Activated CD4-positive, alpha-beta T cell treated with anti-CD3 and anti-CD28 coated beads, Interleukin-2, Interleukin-6, amounts not matched to agents 100 ng/mL and 50 ng/mL, durations not matched to agents 16 hours and 8 hours (primary cell): ENCODE measurements around the gene TRRAP.

Experiments
- DNase-seq: peaks from one replicate; pipeline ENCODE4 v3.0.0-alpha.2; 2020

TRRAP gene

GRCh38 chr7:98993024-98993897 lies 114.9 kb downstream of the TRRAP start:
- DNase-seq, result no peak

- no peak for DNase-seq
These were observed 116.0 kb downstream of the TRRAP start for GRCh38 chr7:98994046-98994944.

DNA sequence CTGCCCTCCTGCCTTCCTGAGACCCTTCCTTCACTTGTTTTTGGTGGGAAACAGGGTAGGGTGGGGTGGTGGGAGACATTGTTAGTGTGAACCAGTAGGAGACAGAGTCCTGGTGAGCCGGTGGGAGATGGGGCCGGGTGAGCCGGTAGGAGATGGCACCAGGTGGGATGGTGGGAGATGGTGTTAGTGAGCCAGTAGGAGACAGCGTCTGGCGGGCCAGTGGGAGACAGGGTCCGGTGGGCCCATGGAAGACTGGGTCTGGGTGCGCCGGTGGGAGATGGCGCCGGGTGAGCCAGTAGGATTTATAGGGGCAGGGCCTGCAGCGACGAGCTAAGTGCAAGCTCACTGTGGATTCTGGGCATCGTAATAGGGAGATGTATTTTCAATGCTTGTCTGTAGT lies 116.8 kb downstream of the TRRAP start:
- DNase-seq, result no peak

DNA sequence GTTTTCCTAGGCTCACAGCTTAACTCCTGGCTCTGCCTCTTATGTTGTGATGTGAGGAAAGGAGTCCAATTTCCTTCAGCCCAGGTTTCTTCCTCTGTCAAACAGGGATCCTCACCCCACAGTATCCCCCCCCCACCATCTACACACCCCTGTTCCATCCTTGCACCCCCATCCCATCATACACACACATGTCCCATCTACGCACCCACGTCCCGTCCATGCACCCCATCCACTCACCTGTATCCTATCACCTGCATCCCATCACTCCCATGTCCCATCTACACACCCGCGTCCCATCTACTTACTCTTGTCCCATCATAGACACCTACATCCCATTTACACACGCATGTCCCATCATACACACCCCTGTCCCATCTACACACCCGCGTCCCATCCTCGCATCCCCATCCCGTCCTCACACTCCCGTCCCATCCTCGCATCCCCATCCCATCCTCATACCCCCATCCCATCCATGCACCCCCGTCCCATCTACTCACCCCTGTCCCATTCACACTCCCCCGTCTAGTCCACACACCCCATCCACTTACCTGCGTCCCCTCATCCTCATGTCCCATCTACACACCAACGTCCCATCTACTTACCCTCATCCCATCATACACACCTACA lies 117.3 kb downstream of the TRRAP start:
- DNase-seq, result no peak

GRCh38 chr7:98996150-98996552 lies 117.8 kb downstream of the TRRAP start:
- DNase-seq, result peak; percentile 36

GRCh38 chr7:98997846-98998245 lies 119.5 kb downstream of the TRRAP start:
- DNase-seq, result no peak

- no peak for DNase-seq
These were observed 120.7 kb downstream of the TRRAP start for GRCh38 chr7:98998821-98999725.

DNA sequence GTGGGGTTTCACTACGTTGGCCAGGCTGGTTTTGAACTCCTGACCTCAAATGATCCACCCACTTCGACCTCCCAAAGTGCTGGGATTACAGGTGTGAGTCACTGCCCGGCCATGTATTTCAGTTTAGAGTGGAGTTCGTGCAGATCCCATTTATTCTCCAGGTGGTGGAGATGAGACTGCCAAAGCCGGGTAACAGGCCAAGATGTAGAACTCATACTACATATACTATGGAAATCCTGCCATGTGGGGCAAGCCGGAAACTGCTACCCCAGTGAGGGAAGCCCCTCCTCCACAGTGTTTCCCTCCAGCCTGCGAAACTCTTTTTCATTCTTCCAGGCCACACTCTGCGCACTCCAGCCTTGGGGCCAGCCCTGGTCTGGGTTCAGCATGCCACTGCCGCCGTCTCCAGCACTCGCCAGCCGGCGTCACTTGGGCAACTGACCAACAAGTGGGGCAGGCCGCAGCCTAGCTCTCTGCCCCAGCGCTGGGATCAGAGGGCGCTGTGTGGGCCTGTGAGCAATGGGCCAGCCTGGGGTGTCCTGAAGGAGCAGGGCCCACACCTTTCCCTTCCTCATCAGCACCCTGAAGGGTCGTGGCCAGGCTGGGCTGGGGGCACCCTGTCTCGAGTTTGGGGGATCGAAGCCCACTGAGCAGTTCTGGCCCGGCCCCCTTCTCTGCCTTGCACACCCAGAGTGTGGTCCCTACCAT lies 122.0 kb downstream of the TRRAP start:
- no peak for DNase-seq

- DNase-seq, result no peak
These were observed 122.7 kb downstream of the TRRAP start for GRCh38 chr7:99000904-99001465.

DNA sequence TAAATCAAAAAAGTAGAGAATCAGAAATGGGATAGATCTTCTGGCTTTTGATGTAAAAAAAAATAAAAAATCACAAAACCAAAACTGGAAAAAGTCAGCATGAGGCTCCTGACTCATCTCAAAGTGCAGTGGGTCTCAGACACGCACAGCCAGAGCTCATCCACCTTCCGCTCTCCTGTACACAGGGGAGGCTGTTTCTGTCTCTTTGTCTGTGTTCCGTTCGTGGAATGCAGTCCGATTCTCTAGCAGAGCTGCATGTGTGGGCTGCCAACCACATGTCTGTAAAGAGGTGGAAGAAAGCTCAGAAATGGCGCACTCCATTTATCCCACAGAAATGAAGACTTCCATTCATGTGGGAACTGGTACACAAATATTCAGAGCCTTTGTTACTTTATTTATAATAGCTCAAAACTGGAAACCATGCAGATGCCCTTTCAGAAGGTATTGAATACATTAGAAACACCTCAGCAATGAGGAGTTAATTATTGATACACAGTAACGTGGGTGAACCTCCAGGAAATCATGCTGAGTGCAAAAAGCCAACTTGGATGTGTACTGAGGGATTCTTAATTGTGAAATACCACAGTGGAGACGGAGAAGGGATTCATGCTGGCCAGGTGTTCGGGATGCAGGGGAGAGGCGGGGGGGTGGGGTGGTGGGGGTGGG lies 123.3 kb downstream of the TRRAP start:
- no peak for DNase-seq

- DNase-seq, result no peak
These were observed 124.0 kb downstream of the TRRAP start for GRCh38 chr7:99002148-99002826.

GRCh38 chr7:99002827-99003212 lies 124.5 kb downstream of the TRRAP start:
- DNase-seq, result no peak

GRCh38 chr7:99003419-99003818 lies 125.1 kb downstream of the TRRAP start:
- DNase-seq, result no peak

GRCh38 chr7:99004216-99004615 lies 125.9 kb downstream of the TRRAP start:
- DNase-seq, result no peak

DNA sequence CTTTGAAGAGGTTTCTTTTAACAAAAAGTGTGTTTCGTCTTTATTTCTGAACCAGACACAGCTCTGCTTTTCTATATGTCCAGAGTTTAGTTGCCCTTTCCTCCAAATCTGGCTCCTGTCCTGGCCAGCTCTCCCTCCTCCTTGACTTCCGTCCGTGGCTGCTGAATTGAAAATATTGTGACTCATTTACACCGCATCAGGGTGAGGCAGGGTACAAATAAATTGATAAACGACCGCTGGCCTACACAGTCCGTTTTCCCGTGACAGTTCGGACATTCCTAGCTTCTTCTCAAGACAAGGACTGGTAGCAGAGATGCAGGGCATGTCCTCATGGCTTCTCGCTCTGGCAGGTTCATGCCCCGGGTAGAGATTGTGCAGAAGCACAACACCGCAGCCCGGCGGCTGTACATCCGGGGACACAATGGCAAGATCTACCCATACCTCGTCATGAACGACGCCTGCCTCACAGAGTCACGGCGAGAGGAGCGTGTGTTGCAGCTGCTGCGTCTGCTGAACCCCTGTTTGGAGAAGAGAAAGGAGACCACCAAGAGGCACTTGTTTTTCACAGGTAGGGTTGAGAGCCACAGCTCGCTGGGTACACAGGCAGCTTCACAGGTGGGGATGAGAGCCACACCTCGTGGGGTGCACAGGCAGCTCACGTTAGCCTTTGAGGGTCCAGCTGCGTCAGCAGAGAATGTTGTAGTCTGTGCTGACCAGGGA lies 126.6 kb downstream of the TRRAP start:
- DNase-seq, result no peak

GRCh38 chr7:99005776-99006175 lies 127.4 kb downstream of the TRRAP start:
- DNase-seq, result no peak

- no peak for DNase-seq
These were observed 128.6 kb downstream of the TRRAP start for GRCh38 chr7:99006739-99007424.

DNA sequence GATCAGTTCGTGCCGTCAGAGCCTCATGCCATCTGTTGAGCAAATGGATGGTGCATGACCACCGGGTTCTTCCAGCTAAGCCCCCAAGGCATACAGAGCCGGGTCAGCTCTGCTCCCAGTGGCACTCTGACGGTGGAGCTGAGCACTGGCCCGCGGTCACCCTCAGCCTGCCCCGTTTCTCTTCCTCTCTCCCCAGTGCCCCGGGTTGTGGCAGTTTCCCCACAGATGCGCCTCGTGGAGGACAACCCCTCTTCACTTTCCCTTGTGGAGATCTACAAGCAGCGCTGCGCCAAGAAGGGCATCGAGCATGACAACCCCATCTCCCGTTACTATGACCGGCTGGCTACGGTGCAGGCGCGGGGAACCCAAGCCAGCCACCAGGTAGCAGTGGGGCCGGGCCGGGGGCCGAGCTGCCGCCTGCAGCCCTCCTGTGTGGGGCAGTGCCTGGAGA lies 129.9 kb downstream of the TRRAP start:
- DNase-seq, result no peak
